Activated CD4-positive, alpha-beta T cell treated with anti-CD3 and anti-CD28 coated beads, Interleukin-2, amount 10 ng/mL, durations not matched to agents 7 days and 5 days (primary cell): ENCODE results near the gene EIF3K. TPM values are rescaled to one million over a fixed set of nuclear protein-coding genes. Genes with fewer than 3 reads are reported as not detected.

ENCODE experiments used
- CTCF ChIA-PET: fragments of 350-600 bp; sonication (Branson Sonifier 250); formaldehyde crosslinking; loops from one replicate; lab custom pipeline; 2021; ENCODE audit warnings: antibody characterized with exemption; lab: Charles Lee
- POLR2A ChIA-PET: fragments of 350-600 bp; sonication (Branson Sonifier 250); formaldehyde crosslinking; loops from one replicate; lab custom pipeline; 2021; ENCODE audit warnings: antibody characterized with exemption; lab: Charles Lee
- DNase-seq: peaks from one replicate; pipeline ENCODE4 v3.0.0-alpha.2; 2020
- H3K27ac Mint-ChIP-seq: one replicate; pipeline ENCODE4 v1.8.0; 2021; ENCODE audit warnings: mild to moderate bottlenecking, moderate library complexity, mixed read lengths
- H3K27me3 Mint-ChIP-seq: one replicate; pipeline ENCODE4 v1.8.0; 2021; ENCODE audit warnings: mixed read lengths
- H3K36me3 Mint-ChIP-seq: one replicate; pipeline ENCODE4 v1.8.0; 2021; ENCODE audit warnings: low read depth, mixed read lengths
- H3K4me1 Mint-ChIP-seq: one replicate; pipeline ENCODE4 v1.8.0; 2021; ENCODE audit warnings: mixed read lengths
- H3K4me3 Mint-ChIP-seq: one replicate; pipeline ENCODE4 v1.8.0; 2021; ENCODE audit warnings: mild to moderate bottlenecking, moderate library complexity, mixed read lengths
- H3K9me3 Mint-ChIP-seq: one replicate; pipeline ENCODE4 v1.8.0; 2021; ENCODE audit warnings: mixed read lengths
- total RNA-seq, 2 experiments: library from RNA; stranded (reverse); gene quantifications; one replicate each; pipeline ENCODE4 v1.2.3, GENCODE V29; 2021

The EIF3K gene
- total RNA-seq, 2 experiments from 2014 or later, result 309 to 318 TPM

GRCh38 chr19:38676023-38676877 lies 57.3 kb downstream of the EIF3K start:
- Mint-ChIP-seq H3K27me3 (no peaks in the 10 kb centered on the region), H3K36me3 (peaks cover 26% of the 10 kb centered on the region), H3K27ac (no peak overlapping the region), H3K4me3 (peak overlapping the region; percentile 15), H3K4me1 (peaks cover 83% of the 10 kb centered on the region), H3K9me3 (no peaks in the 10 kb centered on the region)
- no peak for DNase-seq
- ChIA-PET CTCF (interaction anchor here (1.3 kb wide), 1 partner anchor 193 kb away, joined by 3 read pairs; no protein-coding TSS in a partner anchor), POLR2A (no interaction called here)

DNA sequence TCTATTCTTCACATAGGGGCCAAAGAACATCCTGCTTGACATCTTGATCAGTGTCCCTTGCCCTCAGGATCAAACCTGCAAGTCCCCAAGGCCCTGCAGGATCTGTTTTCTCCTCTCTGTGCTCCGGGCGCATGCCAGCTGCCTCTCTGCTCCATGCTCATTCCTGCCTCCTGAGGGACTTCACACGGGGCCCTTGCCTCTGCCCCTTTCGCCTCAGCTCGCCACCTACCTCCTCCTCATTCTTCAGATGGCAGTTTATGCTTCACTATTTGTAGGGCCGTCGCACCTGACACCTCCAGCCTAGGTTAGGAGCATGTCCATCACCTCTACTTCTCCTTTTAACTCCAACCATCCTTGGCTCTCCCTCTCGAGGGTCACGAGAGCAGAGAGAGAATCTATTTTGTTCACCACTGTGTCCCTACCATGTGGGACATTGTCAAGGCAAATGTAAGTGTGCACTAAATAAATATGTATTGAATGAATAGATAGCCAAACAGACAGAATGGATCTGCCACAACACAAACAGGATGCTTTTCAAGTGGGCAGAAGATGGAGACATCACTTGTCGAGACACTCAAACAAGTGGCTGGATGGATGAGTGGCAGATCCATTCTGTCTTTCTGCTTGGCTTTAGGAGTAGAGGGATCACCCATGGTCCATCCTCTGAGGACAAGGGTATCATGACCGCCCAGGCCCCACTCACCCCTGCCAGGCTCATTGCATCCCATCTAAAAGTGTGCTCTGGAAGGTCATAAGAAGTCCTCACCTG lies 58.1 kb downstream of the EIF3K start:
- no peaks in the 10 kb centered on the region for H3K9me3 Mint-ChIP-seq
- H3K4me1 Mint-ChIP-seq, result peaks cover 80% of the 10 kb centered on the region
- ChIA-PET CTCF (interaction anchor here (1.5 kb wide), 1 partner anchor 8 kb away, joined by 8 read pairs; no protein-coding TSS in a partner anchor), POLR2A (no interaction called here)
- H3K27me3 Mint-ChIP-seq, result no peaks in the 10 kb centered on the region
- no peak overlapping the region for H3K4me3 Mint-ChIP-seq
- H3K36me3 Mint-ChIP-seq, result peaks cover 31% of the 10 kb centered on the region
- peak overlapping the region; percentile 70 for H3K27ac Mint-ChIP-seq
- DNase-seq, result no peak

GRCh38 chr19:38678217-38678890 lies 59.4 kb downstream of the EIF3K start:
- Mint-ChIP-seq H3K27me3 (no peaks in the 10 kb centered on the region), H3K27ac (no peak overlapping the region), H3K4me1 (peaks cover 93% of the 10 kb centered on the region), H3K9me3 (peaks cover 4% of the 10 kb centered on the region), H3K36me3 (peaks cover 44% of the 10 kb centered on the region), H3K4me3 (no peak overlapping the region)
- ChIA-PET CTCF (interaction anchor here (0.6 to 1.5 kb wide), 3 partner anchors 8 to 278 kb away, joined by 3 to 8 read pairs (median 3); no protein-coding TSS in a partner anchor), POLR2A (interaction anchor here (0.6 kb wide), 1 partner anchor 362 kb away, joined by 3 read pairs; no protein-coding TSS in a partner anchor)
- DNase-seq, result no peak

- H3K9me3 Mint-ChIP-seq, result peaks cover 4% of the 10 kb centered on the region
- ChIA-PET POLR2A (no interaction called here), CTCF (interaction anchor here (0.6 kb wide), 1 partner anchor 8 kb away, joined by 3 read pairs; no protein-coding TSS in a partner anchor)
- H3K4me1 Mint-ChIP-seq, result peaks cover 98% of the 10 kb centered on the region
- peaks cover 48% of the 10 kb centered on the region for H3K36me3 Mint-ChIP-seq
- no peak overlapping the region for H3K27ac Mint-ChIP-seq
- DNase-seq, result no peak
- H3K27me3 Mint-ChIP-seq, result no peaks in the 10 kb centered on the region
- H3K4me3 Mint-ChIP-seq, result no peak overlapping the region
These were observed 60.0 kb downstream of the EIF3K start for GRCh38 chr19:38678891-38679494.

GRCh38 chr19:38679839-38680238 lies 60.9 kb downstream of the EIF3K start:
- H3K4me1 Mint-ChIP-seq, result peaks cover 98% of the 10 kb centered on the region
- no peaks in the 10 kb centered on the region for H3K27me3 Mint-ChIP-seq
- peak overlapping the region; percentile 21 for H3K27ac Mint-ChIP-seq
- DNase-seq, result no peak
- CTCF ChIA-PET, result interaction anchor here (0.6 to 1.7 kb wide), 5 partner anchors 9 to 277 kb away, joined by 3 to 8 read pairs (median 4); partner anchors contain the start of gene FAM98C
- POLR2A ChIA-PET, result no interaction called here
- peaks cover 46% of the 10 kb centered on the region for H3K36me3 Mint-ChIP-seq
- no peak overlapping the region for H3K4me3 Mint-ChIP-seq
- peaks cover 4% of the 10 kb centered on the region for H3K9me3 Mint-ChIP-seq

DNA sequence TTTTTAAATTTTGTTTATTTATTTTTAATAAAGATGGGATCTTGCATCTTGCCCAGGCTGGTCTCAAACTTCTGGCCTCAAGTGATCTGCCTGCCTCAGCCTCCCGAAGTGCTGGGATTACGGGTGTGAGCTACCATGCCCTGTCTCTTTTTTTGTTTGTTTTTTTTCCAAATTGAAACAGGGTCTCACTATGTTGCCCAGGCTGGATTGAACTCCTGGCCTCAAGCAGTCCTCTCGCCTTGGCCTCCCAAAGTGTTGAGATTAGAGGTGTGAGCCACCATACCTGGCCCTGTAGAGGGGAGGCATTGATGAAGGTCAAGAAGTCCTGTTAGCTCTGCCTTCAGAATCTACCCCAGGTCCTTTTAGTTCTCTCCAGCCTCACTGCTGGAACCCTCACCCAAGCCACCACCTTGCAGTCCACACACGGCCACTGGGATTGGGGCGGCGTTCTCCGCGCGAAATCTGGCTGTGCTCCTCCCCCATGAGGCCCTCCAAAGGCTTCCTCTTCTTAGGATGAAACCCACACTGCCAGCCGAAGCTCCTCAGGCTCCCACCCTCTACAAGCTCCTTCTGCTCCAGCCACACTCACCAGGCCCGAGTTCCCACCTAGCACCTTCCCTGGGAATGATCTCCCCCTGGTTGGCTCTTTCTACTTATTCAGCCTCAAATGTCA lies 63.3 kb downstream of the EIF3K start:
- Mint-ChIP-seq H3K36me3 (peaks cover 44% of the 10 kb centered on the region), H3K4me1 (peaks cover 98% of the 10 kb centered on the region), H3K9me3 (peaks cover 4% of the 10 kb centered on the region), H3K27ac (peak overlapping the region; percentile 64), H3K4me3 (no peak overlapping the region), H3K27me3 (no peaks in the 10 kb centered on the region)
- DNase-seq, result no peak
- POLR2A ChIA-PET, result no interaction called here
- CTCF ChIA-PET, result interaction anchor here (0.5 to 1.4 kb wide), 3 partner anchors 13 to 33 kb away, joined by 3 to 4 read pairs (median 4); no protein-coding TSS in a partner anchor

- peak overlapping the region; percentile 82 for H3K27ac Mint-ChIP-seq
- peaks cover 98% of the 10 kb centered on the region for H3K4me1 Mint-ChIP-seq
- no peak overlapping the region for H3K4me3 Mint-ChIP-seq
- no peak for DNase-seq
- H3K9me3 Mint-ChIP-seq, result peaks cover 4% of the 10 kb centered on the region
- peaks cover 42% of the 10 kb centered on the region for H3K36me3 Mint-ChIP-seq
- H3K27me3 Mint-ChIP-seq, result no peaks in the 10 kb centered on the region
- CTCF ChIA-PET, result interaction anchor here (0.5 to 1.3 kb wide), 5 partner anchors 8 to 59 kb away, joined by 3 to 4 read pairs (median 3); no protein-coding TSS in a partner anchor
- POLR2A ChIA-PET, result no interaction called here
These were observed 63.9 kb downstream of the EIF3K start for GRCh38 chr19:38682872-38683392.

GRCh38 chr19:38683393-38684077 lies 64.5 kb downstream of the EIF3K start:
- Mint-ChIP-seq H3K27ac (peak overlapping the region; percentile 82), H3K36me3 (peaks cover 38% of the 10 kb centered on the region), H3K27me3 (no peaks in the 10 kb centered on the region), H3K4me1 (peaks cover 93% of the 10 kb centered on the region), H3K4me3 (no peak overlapping the region), H3K9me3 (peaks cover 4% of the 10 kb centered on the region)
- POLR2A ChIA-PET, result no interaction called here
- DNase-seq, result peak; percentile 33
- CTCF ChIA-PET, result interaction anchor here (0.6 to 1.1 kb wide), 3 partner anchors 9 to 59 kb away, joined by 3 read pairs; no protein-coding TSS in a partner anchor

DNA sequence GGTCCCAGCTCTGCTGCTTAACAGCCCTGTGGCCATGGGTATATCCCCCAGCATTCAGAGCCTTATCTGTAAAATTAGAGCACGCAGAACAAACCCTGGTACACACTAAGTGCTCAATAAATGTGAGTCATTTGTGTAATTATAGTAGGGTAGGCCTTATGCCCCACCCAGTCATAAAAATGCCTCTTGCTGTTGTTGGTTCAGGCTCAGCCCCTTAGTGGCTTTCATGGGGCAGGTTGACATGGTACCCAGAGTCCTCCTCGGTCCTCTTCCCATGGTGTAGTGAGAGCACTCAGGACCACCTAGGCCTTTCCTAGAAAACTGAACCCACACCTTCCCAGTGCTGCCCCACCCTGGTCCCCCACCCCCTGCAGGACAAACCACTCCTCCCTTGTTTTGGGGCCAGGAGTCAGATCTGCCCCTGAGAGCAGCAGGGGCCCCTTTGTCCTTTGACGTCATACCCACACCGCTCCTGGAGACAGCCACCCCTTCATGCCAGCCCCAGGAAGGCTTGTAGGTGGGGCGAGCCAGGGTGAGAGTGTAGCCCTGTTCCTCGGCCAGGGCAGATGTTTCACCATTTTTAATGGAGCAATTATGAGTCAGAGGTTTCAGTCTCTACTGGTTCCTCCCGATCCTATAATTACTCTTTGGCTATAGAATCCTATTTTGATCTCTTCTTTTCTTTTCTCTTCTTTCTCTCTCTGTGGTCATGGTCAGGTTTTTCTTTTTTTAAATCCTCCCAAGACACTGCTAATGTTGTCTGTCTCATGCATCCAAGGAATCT lies 65.3 kb downstream of the EIF3K start:
- Mint-ChIP-seq H3K36me3 (peaks cover 39% of the 10 kb centered on the region), H3K9me3 (peaks cover 4% of the 10 kb centered on the region), H3K4me3 (no peak overlapping the region), H3K27ac (peak overlapping the region; percentile 82), H3K4me1 (peaks cover 93% of the 10 kb centered on the region), H3K27me3 (no peaks in the 10 kb centered on the region)
- DNase-seq, result peak; percentile 20
- ChIA-PET POLR2A (no interaction called here), CTCF (interaction anchor here (1.0 to 2.2 kb wide), 3 partner anchors 10 to 47 kb away, joined by 3 to 7 read pairs (median 3); no protein-coding TSS in a partner anchor)

GRCh38 chr19:38684862-38685665 lies 66.1 kb downstream of the EIF3K start:
- Mint-ChIP-seq H3K4me3 (no peak overlapping the region), H3K4me1 (peaks cover 87% of the 10 kb centered on the region), H3K27me3 (no peaks in the 10 kb centered on the region), H3K27ac (peak overlapping the region; percentile 50), H3K9me3 (peaks cover 4% of the 10 kb centered on the region), H3K36me3 (peaks cover 35% of the 10 kb centered on the region)
- POLR2A ChIA-PET, result no interaction called here
- CTCF ChIA-PET, result interaction anchor here (2.1 to 2.2 kb wide), 2 partner anchors 15 to 21 kb away, joined by 6 to 7 read pairs; no protein-coding TSS in a partner anchor
- no peak for DNase-seq
